Measurements from ENCODE around the gene PPP1R3C.

The PPP1R3C gene

GRCh38 chr10:91629715-91630549, 2.9 kb downstream of the PPP1R3C start:
- no peak for DNase-seq (ENCODE audit: low read depth)

- no peak for DNase-seq (ENCODE audit: low read depth)
Measured at GRCh38 chr10:91628383-91628782, 4.5 kb downstream of the PPP1R3C start.

- DNase-seq (ENCODE audit: low read depth) = no peak
Measured at GRCh38 chr10:91627344-91628102, 5.3 kb downstream of the PPP1R3C start.

- DNase-seq (ENCODE audit: low read depth) = no peak
Measured at GRCh38 chr10:91626936-91627335, 5.9 kb downstream of the PPP1R3C start.

GRCh38 chr10:91624633-91625032, 8.2 kb downstream of the PPP1R3C start:
- DNase-seq (ENCODE audit: low read depth) = no peak

GRCh38 chr10:91622601-91623000, 10.3 kb downstream of the PPP1R3C start:
- DNase-seq (ENCODE audit: low read depth) = no peak

- no peak for DNase-seq (ENCODE audit: low read depth)
Measured at GRCh38 chr10:91621483-91622113, 11.3 kb downstream of the PPP1R3C start.

GRCh38 chr10:91617072-91617609, 15.7 kb downstream of the PPP1R3C start:
- no peak for DNase-seq (ENCODE audit: low read depth)

- DNase-seq (ENCODE audit: low read depth) = no peak
Measured at GRCh38 chr10:91616137-91616536, 16.7 kb downstream of the PPP1R3C start.

- DNase-seq (ENCODE audit: low read depth) = no peak
Measured at GRCh38 chr10:91614225-91614624, 18.6 kb downstream of the PPP1R3C start.

GRCh38 chr10:91613411-91614187, 19.3 kb downstream of the PPP1R3C start:
- no peak for DNase-seq (ENCODE audit: low read depth)

GRCh38 chr10:91610919-91611318, 22.0 kb downstream of the PPP1R3C start:
- DNase-seq (ENCODE audit: low read depth) = no peak

- no peak for DNase-seq (ENCODE audit: low read depth)
Measured at GRCh38 chr10:91610444-91610843, 22.4 kb downstream of the PPP1R3C start.

GRCh38 chr10:91607646-91608403, 25.0 kb downstream of the PPP1R3C start:
- no peak for DNase-seq (ENCODE audit: low read depth)

- no peak for DNase-seq (ENCODE audit: low read depth)
Measured at GRCh38 chr10:91605968-91606367, 26.9 kb downstream of the PPP1R3C start.

GRCh38 chr10:91604553-91605534, 28.0 kb downstream of the PPP1R3C start:
- DNase-seq (ENCODE audit: low read depth) = no peak

GRCh38 chr10:91603931-91604331, 28.9 kb downstream of the PPP1R3C start:
- no peak for DNase-seq (ENCODE audit: low read depth)

- no peak for DNase-seq (ENCODE audit: low read depth)
Measured at GRCh38 chr10:91602868-91603568, 29.9 kb downstream of the PPP1R3C start.

- DNase-seq (ENCODE audit: low read depth) = no peak
Measured at GRCh38 chr10:91602449-91602848, 30.4 kb downstream of the PPP1R3C start.
